ENCODE data around the gene COG5.

DNA sequence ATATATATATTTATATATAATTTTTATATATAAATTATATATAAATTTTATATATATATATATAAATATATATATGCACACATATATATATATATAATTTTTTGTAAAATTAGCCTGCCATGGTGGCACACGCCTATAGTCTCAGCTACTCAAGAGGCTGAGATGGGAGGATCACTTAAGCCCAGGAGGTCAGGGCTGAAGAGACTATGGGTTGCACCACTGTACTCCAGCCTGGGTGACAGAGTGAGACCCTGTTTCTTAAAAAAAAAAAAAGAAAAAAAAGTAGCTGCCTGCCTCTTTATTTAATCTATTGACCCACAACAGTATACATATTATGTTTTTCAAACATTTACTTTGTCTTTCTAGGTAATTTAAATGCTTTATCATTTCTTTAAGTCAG lies 35.5 kb upstream of the COG5 start:
- TF ChIP-seq, protein P1, sequence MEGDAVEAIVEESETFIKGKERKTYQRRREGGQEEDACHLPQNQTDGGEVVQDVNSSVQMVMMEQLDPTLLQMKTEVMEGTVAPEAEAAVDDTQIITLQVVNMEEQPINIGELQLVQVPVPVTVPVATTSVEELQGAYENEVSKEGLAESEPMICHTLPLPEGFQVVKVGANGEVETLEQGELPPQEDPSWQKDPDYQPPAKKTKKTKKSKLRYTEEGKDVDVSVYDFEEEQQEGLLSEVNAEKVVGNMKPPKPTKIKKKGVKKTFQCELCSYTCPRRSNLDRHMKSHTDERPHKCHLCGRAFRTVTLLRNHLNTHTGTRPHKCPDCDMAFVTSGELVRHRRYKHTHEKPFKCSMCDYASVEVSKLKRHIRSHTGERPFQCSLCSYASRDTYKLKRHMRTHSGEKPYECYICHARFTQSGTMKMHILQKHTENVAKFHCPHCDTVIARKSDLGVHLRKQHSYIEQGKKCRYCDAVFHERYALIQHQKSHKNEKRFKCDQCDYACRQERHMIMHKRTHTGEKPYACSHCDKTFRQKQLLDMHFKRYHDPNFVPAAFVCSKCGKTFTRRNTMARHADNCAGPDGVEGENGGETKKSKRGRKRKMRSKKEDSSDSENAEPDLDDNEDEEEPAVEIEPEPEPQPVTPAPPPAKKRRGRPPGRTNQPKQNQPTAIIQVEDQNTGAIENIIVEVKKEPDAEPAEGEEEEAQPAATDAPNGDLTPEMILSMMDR (conservative IDR thresholded peaks at IDR 0.05; ENCODE audit: low read depth in 2 of 2), result no peak
- TF ChIP-seq EZH2 (IDR thresholded peaks at IDR 0.05; ENCODE audit: low read depth, unreplicated experiment), result no peak
- TF ChIP-seq JUNB (IDR thresholded peaks at IDR 0.05; ENCODE audit: unreplicated experiment), result no peak
- TF ChIP-seq, protein P2, sequence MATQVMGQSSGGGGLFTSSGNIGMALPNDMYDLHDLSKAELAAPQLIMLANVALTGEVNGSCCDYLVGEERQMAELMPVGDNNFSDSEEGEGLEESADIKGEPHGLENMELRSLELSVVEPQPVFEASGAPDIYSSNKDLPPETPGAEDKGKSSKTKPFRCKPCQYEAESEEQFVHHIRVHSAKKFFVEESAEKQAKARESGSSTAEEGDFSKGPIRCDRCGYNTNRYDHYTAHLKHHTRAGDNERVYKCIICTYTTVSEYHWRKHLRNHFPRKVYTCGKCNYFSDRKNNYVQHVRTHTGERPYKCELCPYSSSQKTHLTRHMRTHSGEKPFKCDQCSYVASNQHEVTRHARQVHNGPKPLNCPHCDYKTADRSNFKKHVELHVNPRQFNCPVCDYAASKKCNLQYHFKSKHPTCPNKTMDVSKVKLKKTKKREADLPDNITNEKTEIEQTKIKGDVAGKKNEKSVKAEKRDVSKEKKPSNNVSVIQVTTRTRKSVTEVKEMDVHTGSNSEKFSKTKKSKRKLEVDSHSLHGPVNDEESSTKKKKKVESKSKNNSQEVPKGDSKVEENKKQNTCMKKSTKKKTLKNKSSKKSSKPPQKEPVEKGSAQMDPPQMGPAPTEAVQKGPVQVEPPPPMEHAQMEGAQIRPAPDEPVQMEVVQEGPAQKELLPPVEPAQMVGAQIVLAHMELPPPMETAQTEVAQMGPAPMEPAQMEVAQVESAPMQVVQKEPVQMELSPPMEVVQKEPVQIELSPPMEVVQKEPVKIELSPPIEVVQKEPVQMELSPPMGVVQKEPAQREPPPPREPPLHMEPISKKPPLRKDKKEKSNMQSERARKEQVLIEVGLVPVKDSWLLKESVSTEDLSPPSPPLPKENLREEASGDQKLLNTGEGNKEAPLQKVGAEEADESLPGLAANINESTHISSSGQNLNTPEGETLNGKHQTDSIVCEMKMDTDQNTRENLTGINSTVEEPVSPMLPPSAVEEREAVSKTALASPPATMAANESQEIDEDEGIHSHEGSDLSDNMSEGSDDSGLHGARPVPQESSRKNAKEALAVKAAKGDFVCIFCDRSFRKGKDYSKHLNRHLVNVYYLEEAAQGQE (IDR thresholded peaks at IDR 0.05; ENCODE audit: unreplicated experiment), result no peak
- no peak for TF ChIP-seq POLR2AphosphoS5 (IDR thresholded peaks at IDR 0.05; ENCODE audit: low read depth)
- TF ChIP-seq EZH2phosphoT487 (IDR thresholded peaks at IDR 0.05; ENCODE audit: unreplicated experiment), result no peak
- TF ChIP-seq CREB1 (CRISPR knock-in tag; IDR thresholded peaks at IDR 0.05; ENCODE audit: low read depth), result no peak
